AG09319 (cell line): ENCODE results near the gene PTPRJ.

Source experiments
- DNase-seq: peaks from one replicate; pipeline ENCODE4 v3.0.0-alpha.2; 2010; ENCODE audit warnings: low read depth; ENCODE audit errors: extremely low read depth
- CTCF ChIP-seq: IDR thresholded peaks from 2 replicates; pipeline ENCODE4 v1.5.1; 2011; ENCODE audit warnings: low read depth, mild to moderate bottlenecking, inconsistent platforms, low read length, moderate library complexity

The PTPRJ gene

GRCh38 chr11:48078689-48079088 is 98.3 kb downstream of the PTPRJ start:
- no peak for TF ChIP-seq CTCF
- DNase-seq = no peak

GRCh38 chr11:48079596-48079995 is 99.2 kb downstream of the PTPRJ start:
- no peak for TF ChIP-seq CTCF
- DNase-seq = no peak

- no peak for DNase-seq
- TF ChIP-seq CTCF = no peak
Measured at GRCh38 chr11:48080301-48080861, 100.0 kb downstream of the PTPRJ start.

GRCh38 chr11:48081151-48082010 is 101.0 kb downstream of the PTPRJ start:
- DNase-seq = no peak
- TF ChIP-seq CTCF = no peak; the same call in 1 of the 2 replicates

GRCh38 chr11:48082771-48083170 is 102.4 kb downstream of the PTPRJ start:
- no peak for DNase-seq
- no peak for TF ChIP-seq CTCF

- no peak for DNase-seq
Measured at GRCh38 chr11:48083421-48083820, 103.1 kb downstream of the PTPRJ start.

More at GRCh38 chr11:48083421-48083820, 103.1 kb downstream of the PTPRJ start:
- TF ChIP-seq CTCF = no peak
